Right lobe of liver (tissue), 4 donors: ENCODE measurements around the gene MTRR.

Experiments used
- POLR2A ChIP-seq: fragments of 450-650 bp; IDR thresholded peaks from one replicate; pipeline ENCODE4 v1.6.1; 2017; ENCODE audit warnings: antibody characterized with exemption, mild to moderate bottlenecking
- TF ChIP-seq, protein P1 (sequence below), 4 donors: fragments of 200-600 bp in 3 of 4; fragments of 450-650 bp in 1 of 4; IDR thresholded peaks; one replicate each; pipeline versions ENCODE4 v1.5.1 to v1.8.0; 2016 to 2022; ENCODE audit warnings: antibody characterized with exemption in 4 of 4, mild to moderate bottlenecking in 2 of 4
- donor health status: DM: no; HTN: no; CAD: no.
- donor health status: DM: no; HTN: no; CAD: no.
- donor health status: DM: no; HTN: yes; CAD: no.

DNA sequence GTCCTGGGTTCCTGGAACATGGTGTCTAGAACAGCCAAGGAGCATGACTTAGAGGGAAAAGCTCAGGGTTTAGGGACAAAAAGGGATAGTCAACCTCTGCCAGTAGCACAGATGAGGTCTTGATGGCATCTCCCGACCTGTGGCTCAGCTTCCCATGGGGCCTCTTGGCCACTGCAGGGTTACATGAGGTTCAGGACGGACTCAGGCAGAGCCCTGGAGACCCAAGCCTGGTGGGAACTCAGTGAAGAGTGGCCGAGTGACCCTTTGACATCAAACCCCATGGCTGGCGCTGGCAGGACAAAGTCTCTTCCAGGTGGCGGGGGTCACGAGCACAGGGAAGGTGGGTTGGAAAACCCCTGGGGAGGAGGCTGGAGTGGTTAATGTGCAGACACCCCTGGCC lies 57.8 kb downstream of the MTRR start:
- TF ChIP-seq POLR2A: no peak
- TF ChIP-seq, protein P1, sequence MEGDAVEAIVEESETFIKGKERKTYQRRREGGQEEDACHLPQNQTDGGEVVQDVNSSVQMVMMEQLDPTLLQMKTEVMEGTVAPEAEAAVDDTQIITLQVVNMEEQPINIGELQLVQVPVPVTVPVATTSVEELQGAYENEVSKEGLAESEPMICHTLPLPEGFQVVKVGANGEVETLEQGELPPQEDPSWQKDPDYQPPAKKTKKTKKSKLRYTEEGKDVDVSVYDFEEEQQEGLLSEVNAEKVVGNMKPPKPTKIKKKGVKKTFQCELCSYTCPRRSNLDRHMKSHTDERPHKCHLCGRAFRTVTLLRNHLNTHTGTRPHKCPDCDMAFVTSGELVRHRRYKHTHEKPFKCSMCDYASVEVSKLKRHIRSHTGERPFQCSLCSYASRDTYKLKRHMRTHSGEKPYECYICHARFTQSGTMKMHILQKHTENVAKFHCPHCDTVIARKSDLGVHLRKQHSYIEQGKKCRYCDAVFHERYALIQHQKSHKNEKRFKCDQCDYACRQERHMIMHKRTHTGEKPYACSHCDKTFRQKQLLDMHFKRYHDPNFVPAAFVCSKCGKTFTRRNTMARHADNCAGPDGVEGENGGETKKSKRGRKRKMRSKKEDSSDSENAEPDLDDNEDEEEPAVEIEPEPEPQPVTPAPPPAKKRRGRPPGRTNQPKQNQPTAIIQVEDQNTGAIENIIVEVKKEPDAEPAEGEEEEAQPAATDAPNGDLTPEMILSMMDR (IDR thresholded peaks at IDR 0.05): no peak
